Measurements from ENCODE around the gene TBX3. TPM values are rescaled to one million over a fixed set of nuclear protein-coding genes. Genes with fewer than 3 reads are reported as not detected.

The TBX3 gene
- total RNA-seq, 1 experiment from 2014 or later, result 1.4 TPM

DNA sequence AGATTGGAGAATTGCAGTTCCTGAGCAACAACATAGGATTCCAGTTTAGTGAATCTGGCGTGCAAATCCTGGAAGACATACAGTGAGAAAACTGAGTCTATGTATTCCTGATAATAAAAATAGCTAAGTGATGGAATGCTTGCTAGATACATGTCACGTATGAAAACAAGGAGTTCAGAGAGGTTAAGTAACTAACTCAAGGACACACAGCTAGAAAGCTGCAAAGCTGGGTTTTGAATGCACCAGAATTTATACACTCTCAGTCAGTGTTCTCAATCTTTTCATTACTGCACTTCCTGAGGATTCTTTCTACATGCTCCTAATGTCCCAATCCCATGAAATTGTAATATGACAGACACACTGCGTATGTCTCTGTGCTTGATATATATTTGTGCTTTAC is 35.3 kb downstream of the TBX3 start:
- DNase-seq, result no peak
- Mint-ChIP-seq H3K36me3 (ENCODE audit: insufficient read depth, unreplicated experiment) (no peaks in the 10 kb centered on the region), H3K27me3 (ENCODE audit: unreplicated experiment) (no peaks in the 10 kb centered on the region), H3K9me3 (ENCODE audit: low read depth, unreplicated experiment) (peaks cover 1% of the 10 kb centered on the region), H3K4me1 (ENCODE audit: low read depth, unreplicated experiment) (no peaks in the 10 kb centered on the region), H3K4me3 (ENCODE audit: low read depth, unreplicated experiment) (no peak overlapping the region), H3K27ac (ENCODE audit: unreplicated experiment) (no peak overlapping the region)
- no peak for TF ChIP-seq CTCF (IDR thresholded peaks at IDR 0.05; ENCODE audit: unreplicated experiment)
- intact Hi-C loops (cut with micrococcal nuclease; ENCODE audit: unreplicated experiment), result no loop called here
- CTCF ChIA-PET, result no interaction called here
- no TSS peak for BruUV-seq (replicated peaks)

GRCh38 chr12:114638790-114639435 is 45.1 kb downstream of the TBX3 start:
- Mint-ChIP-seq H3K36me3 (ENCODE audit: insufficient read depth, unreplicated experiment) (no peaks in the 10 kb centered on the region), H3K4me1 (ENCODE audit: low read depth, unreplicated experiment) (no peaks in the 10 kb centered on the region), H3K27ac (ENCODE audit: unreplicated experiment) (no peak overlapping the region), H3K9me3 (ENCODE audit: low read depth, unreplicated experiment) (peaks cover 6% of the 10 kb centered on the region), H3K4me3 (ENCODE audit: low read depth, unreplicated experiment) (no peak overlapping the region), H3K27me3 (ENCODE audit: unreplicated experiment) (no peaks in the 10 kb centered on the region)
- CTCF ChIA-PET, result interaction anchor here (0.6 to 0.7 kb wide), 2 partner anchors 44 to 70 kb away, joined by 3 read pairs; no protein-coding TSS in a partner anchor
- intact Hi-C loops (cut with micrococcal nuclease; ENCODE audit: unreplicated experiment), result no loop called here
- TF ChIP-seq CTCF (IDR thresholded peaks at IDR 0.05; ENCODE audit: unreplicated experiment), result no peak
- BruUV-seq (replicated peaks), result no TSS peak
- no peak for DNase-seq

DNA sequence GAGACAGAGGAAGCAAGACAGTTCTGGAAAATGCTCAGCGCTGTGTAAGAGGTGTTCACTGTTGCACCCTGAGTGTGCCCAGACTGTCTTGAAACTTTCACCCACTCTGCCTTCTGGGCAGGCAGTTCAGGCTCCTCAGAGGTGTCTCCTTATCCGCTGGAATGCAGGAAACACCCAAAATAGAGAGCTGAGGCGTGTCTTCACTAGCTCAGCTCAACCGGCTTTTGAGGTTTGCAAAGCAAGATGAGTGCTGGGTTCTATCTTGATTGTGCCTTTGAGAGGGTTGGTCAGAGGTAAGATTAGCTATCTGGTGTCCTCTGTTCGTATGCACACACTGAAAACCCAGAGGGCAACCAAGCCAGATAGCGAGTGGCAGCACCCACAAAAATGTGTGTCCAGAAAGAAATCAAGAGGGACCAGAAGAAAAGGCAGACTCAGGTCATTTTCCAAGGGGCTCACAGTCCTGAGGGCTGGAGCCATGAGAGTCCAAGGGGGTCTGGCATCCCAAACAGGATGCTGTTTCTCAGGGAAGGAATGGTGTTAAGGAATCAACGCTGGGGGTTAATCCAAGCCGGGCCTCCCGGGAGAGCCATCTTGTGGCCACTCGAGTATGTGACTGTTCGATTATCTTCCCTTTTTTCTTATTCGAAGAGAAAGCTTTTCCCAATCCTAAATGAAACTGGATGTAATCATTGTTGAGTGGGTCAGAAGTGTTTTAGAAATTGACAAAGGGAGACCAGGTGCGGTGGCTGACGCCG is 47.1 kb downstream of the TBX3 start:
- Mint-ChIP-seq H3K27me3 (ENCODE audit: unreplicated experiment) (no peaks in the 10 kb centered on the region), H3K36me3 (ENCODE audit: insufficient read depth, unreplicated experiment) (no peaks in the 10 kb centered on the region), H3K27ac (ENCODE audit: unreplicated experiment) (no peak overlapping the region), H3K9me3 (ENCODE audit: low read depth, unreplicated experiment) (peaks cover 6% of the 10 kb centered on the region), H3K4me3 (ENCODE audit: low read depth, unreplicated experiment) (no peak overlapping the region), H3K4me1 (ENCODE audit: low read depth, unreplicated experiment) (no peaks in the 10 kb centered on the region)
- DNase-seq, result peak; percentile 18
- no TSS peak for BruUV-seq (replicated peaks)
- intact Hi-C loops (cut with micrococcal nuclease; ENCODE audit: unreplicated experiment), result loop anchor here (1.0 kb wide), 1 partner anchor 657 kb away; no protein-coding TSS in a partner anchor
- CTCF ChIA-PET, result interaction anchor here (2.0 kb wide), 1 partner anchor 656 kb away, joined by 8 read pairs; no protein-coding TSS in a partner anchor
- TF ChIP-seq CTCF (IDR thresholded peaks at IDR 0.05; ENCODE audit: unreplicated experiment), result peak; percentile 16

- Mint-ChIP-seq H3K9me3 (ENCODE audit: low read depth, unreplicated experiment) (peaks cover 8% of the 10 kb centered on the region), H3K4me3 (ENCODE audit: low read depth, unreplicated experiment) (no peak overlapping the region), H3K4me1 (ENCODE audit: low read depth, unreplicated experiment) (no peaks in the 10 kb centered on the region), H3K36me3 (ENCODE audit: insufficient read depth, unreplicated experiment) (no peaks in the 10 kb centered on the region), H3K27ac (ENCODE audit: unreplicated experiment) (no peak overlapping the region), H3K27me3 (ENCODE audit: unreplicated experiment) (no peaks in the 10 kb centered on the region)
- no peak for TF ChIP-seq CTCF (IDR thresholded peaks at IDR 0.05; ENCODE audit: unreplicated experiment)
- CTCF ChIA-PET, result no interaction called here
- intact Hi-C loops (cut with micrococcal nuclease; ENCODE audit: unreplicated experiment), result no loop called here
- BruUV-seq (replicated peaks), result no TSS peak
- DNase-seq, result no peak
These were observed 52.7 kb downstream of the TBX3 start for GRCh38 chr12:114631242-114631641.

Data from Calu3 (cell line).